Right atrium auricular region (tissue), 2 donors: ENCODE measurements around the gene PARD3B. TPM values are rescaled to one million over a fixed set of nuclear protein-coding genes. Genes with fewer than 3 reads are reported as not detected.

Source experiments
- DNase-seq: peaks from one replicate; pipeline ENCODE4 v3.0.0-alpha.2; 2019; ENCODE audit warnings: low spot score
- H3K27ac ChIP-seq, 2 donors: fragments of 200-600 bp; sonication (generic); 1 replicate in 1 of 2; 2 replicates in 1 of 2; pipeline ENCODE4 v1.5.1; 2016 to 2019
- H3K27me3 ChIP-seq, 2 donors: fragments of 200-600 bp; sonication (generic); one replicate each; pipeline versions ENCODE4 v1.5.1 to v1.6.0; 2017 to 2019
- H3K36me3 ChIP-seq: fragments of 200-600 bp; sonication (generic); one replicate; pipeline ENCODE4 v1.5.1; 2016
- H3K4me1 ChIP-seq, 2 donors: fragments of 200-600 bp; sonication (generic); one replicate each; pipeline versions ENCODE4 v1.5.1 to v1.6.0; 2017 to 2019
- H3K4me3 ChIP-seq, 2 donors: fragments of 200-600 bp; sonication (generic); 1 replicate in 1 of 2; 2 replicates in 1 of 2; pipeline ENCODE4 v1.5.1; 2017 to 2019; ENCODE audit warnings: mild to moderate bottlenecking in 1 of 2, moderate library complexity in 1 of 2
- H3K9me3 ChIP-seq, 2 donors: fragments of 200-600 bp; sonication (generic); one replicate each; pipeline ENCODE4 v1.5.1; 2019
- total RNA-seq, 2 donors: library from RNA; depleted of rRNA; stranded (reverse); fragments of >200 nt; gene quantifications; one replicate each; pipeline ENCODE4 v1.1.0, GENCODE V29; 2016
- TF ChIP-seq, protein P1 (sequence below), 2 donors: fragments of 200-600 bp; sonication (generic); IDR thresholded peaks; one replicate each; pipeline ENCODE4 v1.5.1; 2019; ENCODE audit warnings: antibody characterized with exemption in 2 of 2

The PARD3B gene
- total RNA-seq, 2 donors from 2014 or later: 7.4 to 12.2 TPM

DNA sequence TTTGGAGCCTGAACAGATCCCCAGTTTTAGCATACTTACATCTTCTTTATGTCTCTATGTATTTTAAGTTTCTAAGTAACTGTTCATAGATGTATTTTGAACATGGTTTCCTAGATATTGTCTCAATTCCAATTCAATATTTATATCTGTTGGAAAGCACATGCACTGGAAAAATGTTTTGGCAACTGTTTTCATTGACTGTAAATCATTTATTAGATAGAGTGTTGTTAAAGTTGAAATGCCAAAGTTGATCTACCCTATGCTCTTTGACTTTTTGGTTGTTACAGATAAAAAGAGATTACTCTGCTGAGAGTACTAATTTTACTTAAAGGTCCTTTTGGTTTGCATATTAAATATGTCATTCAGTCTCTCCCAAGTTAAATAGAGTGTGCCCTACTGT lies 792.0 kb downstream of the PARD3B start:
- no peak for DNase-seq
- no peak overlapping the region for H3K4me3 ChIP-seq
- no peaks in the 10 kb centered on the region for H3K36me3 ChIP-seq
- TF ChIP-seq, protein P1, sequence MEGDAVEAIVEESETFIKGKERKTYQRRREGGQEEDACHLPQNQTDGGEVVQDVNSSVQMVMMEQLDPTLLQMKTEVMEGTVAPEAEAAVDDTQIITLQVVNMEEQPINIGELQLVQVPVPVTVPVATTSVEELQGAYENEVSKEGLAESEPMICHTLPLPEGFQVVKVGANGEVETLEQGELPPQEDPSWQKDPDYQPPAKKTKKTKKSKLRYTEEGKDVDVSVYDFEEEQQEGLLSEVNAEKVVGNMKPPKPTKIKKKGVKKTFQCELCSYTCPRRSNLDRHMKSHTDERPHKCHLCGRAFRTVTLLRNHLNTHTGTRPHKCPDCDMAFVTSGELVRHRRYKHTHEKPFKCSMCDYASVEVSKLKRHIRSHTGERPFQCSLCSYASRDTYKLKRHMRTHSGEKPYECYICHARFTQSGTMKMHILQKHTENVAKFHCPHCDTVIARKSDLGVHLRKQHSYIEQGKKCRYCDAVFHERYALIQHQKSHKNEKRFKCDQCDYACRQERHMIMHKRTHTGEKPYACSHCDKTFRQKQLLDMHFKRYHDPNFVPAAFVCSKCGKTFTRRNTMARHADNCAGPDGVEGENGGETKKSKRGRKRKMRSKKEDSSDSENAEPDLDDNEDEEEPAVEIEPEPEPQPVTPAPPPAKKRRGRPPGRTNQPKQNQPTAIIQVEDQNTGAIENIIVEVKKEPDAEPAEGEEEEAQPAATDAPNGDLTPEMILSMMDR (IDR thresholded peaks at IDR 0.05): no peak
- no peak overlapping the region for H3K27ac ChIP-seq
- H3K4me1 ChIP-seq: no peaks in the 10 kb centered on the region
- H3K9me3 ChIP-seq: no peaks in the 10 kb centered on the region
- no peaks in the 10 kb centered on the region for H3K27me3 ChIP-seq

DNA sequence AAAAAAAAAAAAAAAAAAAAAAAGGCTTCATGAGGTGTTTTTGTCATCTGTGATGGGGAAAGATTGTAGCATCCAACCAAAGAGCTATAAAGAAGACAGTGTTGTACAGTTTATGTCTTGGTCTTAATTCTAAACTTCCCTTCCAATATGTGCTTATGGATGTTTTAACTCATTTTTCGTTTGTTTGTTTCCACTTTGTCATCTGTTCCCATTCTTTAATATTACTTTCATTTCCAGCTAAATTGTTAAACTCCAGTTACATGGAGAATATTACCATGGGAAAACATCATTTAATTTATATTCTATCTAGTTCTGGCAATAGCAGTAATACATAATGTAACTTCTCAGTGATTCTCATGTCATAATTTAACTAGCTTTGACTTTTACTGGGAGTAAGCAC lies 792.9 kb downstream of the PARD3B start:
- no peak for DNase-seq
- no peaks in the 10 kb centered on the region for H3K27me3 ChIP-seq
- TF ChIP-seq, protein P1 (IDR thresholded peaks at IDR 0.05): no peak
- no peaks in the 10 kb centered on the region for H3K9me3 ChIP-seq
- H3K36me3 ChIP-seq: no peaks in the 10 kb centered on the region
- no peak overlapping the region for H3K4me3 ChIP-seq
- H3K27ac ChIP-seq: no peak overlapping the region
- no peaks in the 10 kb centered on the region for H3K4me1 ChIP-seq

DNA sequence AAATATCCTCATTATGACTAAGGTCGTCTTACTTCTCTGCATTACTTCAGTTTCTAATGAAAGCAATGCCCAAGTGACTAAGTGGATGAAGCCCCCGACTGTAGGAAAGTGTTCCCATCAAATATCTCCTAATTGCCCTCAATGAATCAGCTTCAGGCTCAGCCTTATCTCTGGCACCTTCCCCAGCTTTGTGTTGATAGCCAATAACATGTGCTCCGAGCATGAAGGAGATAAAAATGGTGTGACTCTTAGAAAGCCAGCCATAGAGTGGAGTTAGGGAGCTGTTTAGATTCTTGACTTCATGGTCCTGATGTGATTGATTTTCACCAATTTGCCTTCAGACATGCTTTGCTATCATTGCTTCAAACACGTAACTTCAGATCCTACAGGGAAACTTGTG lies 797.8 kb downstream of the PARD3B start:
- Histone ChIP-seq H3K9me3 (no peaks in the 10 kb centered on the region), H3K27ac (no peak overlapping the region), H3K4me3 (no peak overlapping the region), H3K27me3 (no peaks in the 10 kb centered on the region), H3K4me1 (no peaks in the 10 kb centered on the region), H3K36me3 (no peaks in the 10 kb centered on the region)
- TF ChIP-seq, protein P1 (IDR thresholded peaks at IDR 0.05): no peak
- no peak for DNase-seq

DNA sequence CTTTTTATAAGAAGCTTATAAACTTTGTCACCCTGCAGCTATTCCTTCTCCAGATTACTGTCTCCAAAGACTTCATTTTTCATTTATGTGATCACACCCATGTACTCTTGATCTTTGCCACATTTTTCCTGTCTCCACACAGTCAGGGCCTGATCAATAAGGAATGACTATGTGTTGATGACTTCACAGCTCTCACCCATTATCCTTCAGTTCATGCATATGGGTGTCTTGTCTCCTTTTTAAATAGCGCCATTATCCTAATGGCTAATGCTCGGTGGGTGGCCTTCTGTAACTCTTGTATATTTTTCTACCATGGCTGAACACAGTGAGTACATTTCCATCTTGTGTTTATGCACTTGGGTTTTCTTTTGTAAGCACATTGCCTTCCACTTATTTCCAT lies 801.4 kb downstream of the PARD3B start:
- no peak for DNase-seq
- no peaks in the 10 kb centered on the region for H3K4me1 ChIP-seq
- H3K27ac ChIP-seq: no peak overlapping the region
- H3K36me3 ChIP-seq: no peaks in the 10 kb centered on the region
- H3K9me3 ChIP-seq: no peaks in the 10 kb centered on the region
- no peak overlapping the region for H3K4me3 ChIP-seq
- TF ChIP-seq, protein P1 (IDR thresholded peaks at IDR 0.05): no peak
- H3K27me3 ChIP-seq: no peaks in the 10 kb centered on the region

DNA sequence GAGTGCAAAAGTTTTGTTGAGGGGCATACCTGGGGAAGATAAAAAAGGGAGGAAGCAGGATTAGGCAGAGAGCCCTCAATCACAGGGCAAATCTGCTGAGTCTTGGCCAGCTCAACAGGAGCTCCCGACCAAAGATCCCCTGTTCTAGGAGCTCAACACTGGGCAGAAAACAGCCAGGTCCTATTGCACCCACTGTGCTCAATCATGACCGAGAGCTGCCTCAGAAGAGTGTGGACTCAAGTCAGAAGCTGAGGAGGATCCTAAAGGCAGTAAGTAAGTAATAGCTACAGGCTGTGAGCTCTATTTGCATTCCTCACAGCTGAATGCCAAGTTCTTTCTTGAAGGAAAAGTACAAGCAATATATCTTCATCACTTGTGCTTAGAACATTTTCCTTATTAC lies 802.6 kb downstream of the PARD3B start:
- DNase-seq: no peak

DNA sequence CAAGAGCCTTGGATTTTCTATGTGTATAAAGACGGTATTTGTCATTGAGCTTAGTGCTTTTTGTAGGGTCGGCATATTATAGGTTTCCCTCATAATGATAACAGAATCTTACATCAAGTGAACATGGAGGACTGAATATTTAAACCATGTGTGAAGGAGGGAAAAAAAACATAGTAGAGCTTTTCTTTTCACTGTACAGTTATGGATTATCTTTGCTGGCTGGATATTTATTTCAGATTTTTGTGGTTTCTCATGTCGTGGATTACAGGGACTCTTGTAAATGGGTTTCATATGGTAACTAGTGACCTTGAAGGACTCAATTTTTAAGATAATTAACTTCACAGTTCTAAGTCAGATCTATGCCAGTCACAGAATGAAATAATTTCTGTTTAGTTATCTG lies 806.8 kb downstream of the PARD3B start:
- Histone ChIP-seq H3K9me3 (no peaks in the 10 kb centered on the region), H3K27me3 (no peaks in the 10 kb centered on the region), H3K4me3 (no peak overlapping the region), H3K27ac (no peak overlapping the region), H3K4me1 (no peaks in the 10 kb centered on the region), H3K36me3 (no peaks in the 10 kb centered on the region)
- DNase-seq: no peak
- TF ChIP-seq, protein P1 (IDR thresholded peaks at IDR 0.05): no peak

More for the DNA sequence above, 802.6 kb downstream of the PARD3B start:
- no peaks in the 10 kb centered on the region for H3K36me3 ChIP-seq
- no peak overlapping the region for H3K4me3 ChIP-seq
- H3K27ac ChIP-seq: no peak overlapping the region
- TF ChIP-seq, protein P1 (IDR thresholded peaks at IDR 0.05): no peak
- no peaks in the 10 kb centered on the region for H3K9me3 ChIP-seq
- no peaks in the 10 kb centered on the region for H3K27me3 ChIP-seq
- no peaks in the 10 kb centered on the region for H3K4me1 ChIP-seq
